HG03045 (cell line): ENCODE data around the gene USP34.

ENCODE experiments used
- ATAC-seq: cut with Tn5 transposase; IDR thresholded peaks from one replicate; pipeline ENCODE4 v1.9.1; 2021; ENCODE audit warnings: mild to moderate bottlenecking, moderate library complexity; ENCODE audit not compliant: unreplicated experiment

USP34 gene

GRCh38 chr2:61320181-61320580 lies 150.7 kb downstream of the USP34 start:
- no peak for ATAC-seq

- ATAC-seq, result no peak
Measured at GRCh38 chr2:61318553-61318952, 152.3 kb downstream of the USP34 start.

GRCh38 chr2:61295981-61296380 lies 174.9 kb downstream of the USP34 start:
- no peak for ATAC-seq

- no peak for ATAC-seq
Measured at GRCh38 chr2:61291851-61292575, 178.9 kb downstream of the USP34 start.

- no peak for ATAC-seq
Measured at GRCh38 chr2:61288070-61288841, 182.6 kb downstream of the USP34 start.

- ATAC-seq, result no peak
Measured at GRCh38 chr2:61287254-61287653, 183.6 kb downstream of the USP34 start.

GRCh38 chr2:61283443-61284160 lies 187.3 kb downstream of the USP34 start:
- no peak for ATAC-seq

GRCh38 chr2:61282104-61282590 lies 188.7 kb downstream of the USP34 start:
- no peak for ATAC-seq

- no peak for ATAC-seq
Measured at GRCh38 chr2:61281321-61281720, 189.6 kb downstream of the USP34 start.

GRCh38 chr2:61277756-61278155 lies 193.1 kb downstream of the USP34 start:
- no peak for ATAC-seq

- no peak for ATAC-seq
Measured at GRCh38 chr2:61275575-61276184, 195.2 kb downstream of the USP34 start.

GRCh38 chr2:61272421-61273070 lies 198.3 kb downstream of the USP34 start:
- no peak for ATAC-seq

- ATAC-seq, result no peak
Measured at GRCh38 chr2:61268249-61268648, 202.6 kb downstream of the USP34 start.

- no peak for ATAC-seq
Measured at GRCh38 chr2:61266632-61267505, 204.0 kb downstream of the USP34 start.

- no peak for ATAC-seq
Measured at GRCh38 chr2:61263830-61264229, 207.1 kb downstream of the USP34 start.

GRCh38 chr2:61262699-61263098 lies 208.2 kb downstream of the USP34 start:
- ATAC-seq, result no peak

- no peak for ATAC-seq
Measured at GRCh38 chr2:61257446-61257845, 213.4 kb downstream of the USP34 start.

GRCh38 chr2:61255580-61256437 lies 215.1 kb downstream of the USP34 start:
- ATAC-seq, result no peak

- no peak for ATAC-seq
Measured at GRCh38 chr2:61254536-61254935, 216.4 kb downstream of the USP34 start.
